Karpas-422 (cell line): Measurements from ENCODE around the gene TENM4. TPM values are rescaled to one million over a fixed set of nuclear protein-coding genes. Genes with fewer than 3 reads are reported as not detected.
A peak's percentile ranks its signal among the peaks of the same experiment; 100 is the strongest.
"Not testable (repeated sequence)": the region's sequence is repeated elsewhere in the genome, so short reads cannot be mapped to it uniquely, and the experiment has no call there.

Experiments used
- DNase-seq: peaks from one replicate; pipeline ENCODE4 v3.0.0-alpha.2; 2015
- H2AFZ ChIP-seq: fragments of 200-600 bp; sonication (generic); 2 replicates; pipeline ENCODE4 v1.6.1; 2014; ENCODE audit warnings: antibody characterized with exemption, low read length, mixed read lengths
- H3K27ac ChIP-seq: fragments of 200-600 bp; sonication (generic); 2 replicates; pipeline ENCODE4 v1.5.1; 2014; ENCODE audit warnings: mild to moderate bottlenecking, low read length, moderate library complexity
- H3K27me3 ChIP-seq: fragments of 200-600 bp; sonication (generic); 2 replicates; pipeline ENCODE4 v1.6.1; 2014; ENCODE audit warnings: low read length, mixed read lengths
- H3K36me3 ChIP-seq: fragments of 200-600 bp; sonication (generic); 2 replicates; pipeline ENCODE4 v1.6.1; 2014; ENCODE audit warnings: low read length, mixed read lengths; ENCODE audit not compliant: insufficient read depth
- H3K4me1 ChIP-seq: fragments of 200-600 bp; sonication (generic); 2 replicates; pipeline ENCODE4 v1.6.1; 2014; ENCODE audit warnings: mild to moderate bottlenecking, low read length, mixed read lengths
- H3K4me2 ChIP-seq: fragments of 200-600 bp; sonication (generic); 2 replicates; pipeline ENCODE4 v1.6.1; 2014; ENCODE audit warnings: low read length, low read depth, mild to moderate bottlenecking; ENCODE audit not compliant: poor library complexity, severe bottlenecking
- H3K4me3 ChIP-seq: fragments of 200-600 bp; sonication (generic); 2 replicates; pipeline ENCODE4 v1.5.1; 2014; ENCODE audit warnings: mild to moderate bottlenecking, antibody characterized with exemption, low read length, mixed read lengths
- H3K79me2 ChIP-seq: fragments of 200-600 bp; sonication (generic); 2 replicates; pipeline ENCODE4 v1.6.1; 2014; ENCODE audit warnings: mild to moderate bottlenecking, low read length, mixed read lengths
- H3K9ac ChIP-seq: fragments of 200-600 bp; sonication (generic); 2 replicates; pipeline ENCODE4 v1.6.0; 2014; ENCODE audit warnings: low read length
- H3K9me2 ChIP-seq: fragments of 200-600 bp; sonication (generic), shearing (Covaris generic); replicated peaks from 2 replicates; pipeline ENCODE4 v1.6.0; 2014; ENCODE audit warnings: mild to moderate bottlenecking, low read length, moderate library complexity; ENCODE audit not compliant: insufficient read depth
- H3K9me3 ChIP-seq: fragments of 300-700, 200-600 bp; sonication (generic); 2 replicates; pipeline ENCODE4 v1.6.1; 2014; ENCODE audit warnings: low read length, mixed read lengths
- H4K20me1 ChIP-seq: fragments of 200-600 bp; sonication (generic); 2 replicates; pipeline ENCODE4 v1.6.1; 2014; ENCODE audit warnings: mild to moderate bottlenecking, antibody characterized with exemption, low read length, low read depth; ENCODE audit not compliant: insufficient read depth
- total RNA-seq: library from RNA; depleted of rRNA; stranded (reverse); fragments of >200 nt; shearing (Covaris generic); gene quantifications from 2 replicates; pipeline ENCODE4 v1.2.3, GENCODE V29; 2014; ENCODE audit warnings: low replicate concordance

TENM4 gene
- total RNA-seq, 1 experiment from 2014 or later = not detected

GRCh38 chr11:78879094-78879980, 561.5 kb downstream of the TENM4 start:
- not testable (repeated sequence) for H3K27me3 ChIP-seq, H3K36me3 ChIP-seq, H3K9me3 ChIP-seq, H3K9ac ChIP-seq, DNase-seq, H3K79me2 ChIP-seq, H2AFZ ChIP-seq, H3K4me3 ChIP-seq, H4K20me1 ChIP-seq, H3K4me2 ChIP-seq, H3K9me2 ChIP-seq, H3K27ac ChIP-seq, H3K4me1 ChIP-seq

GRCh38 chr11:78878631-78879030, 562.2 kb downstream of the TENM4 start:
- Histone ChIP-seq H3K4me2 (no peak overlapping the region), H3K9ac (no peak overlapping the region), H3K4me1 (no peaks in the 10 kb centered on the region), H3K27ac (no peak overlapping the region), H3K36me3 (no peaks in the 10 kb centered on the region), H3K4me3 (no peak overlapping the region), H3K9me2 (no peaks in the 10 kb centered on the region), H2AFZ (no peak overlapping the region), H3K79me2 (no peaks in the 10 kb centered on the region), H4K20me1 (no peaks in the 10 kb centered on the region), H3K9me3 (no peaks in the 10 kb centered on the region), H3K27me3 (no peaks in the 10 kb centered on the region)
- DNase-seq = no peak

GRCh38 chr11:78876676-78877075, 564.2 kb downstream of the TENM4 start:
- Histone ChIP-seq H3K9ac (no peak overlapping the region), H3K27ac (no peak overlapping the region), H3K36me3 (no peaks in the 10 kb centered on the region), H4K20me1 (no peaks in the 10 kb centered on the region), H3K9me2 (no peaks in the 10 kb centered on the region), H3K79me2 (no peaks in the 10 kb centered on the region), H3K4me1 (no peaks in the 10 kb centered on the region), H3K4me2 (no peak overlapping the region), H2AFZ (no peak overlapping the region), H3K4me3 (no peak overlapping the region), H3K27me3 (no peaks in the 10 kb centered on the region), H3K9me3 (no peaks in the 10 kb centered on the region)
- DNase-seq = no peak

- Histone ChIP-seq H3K27ac (no peak overlapping the region), H3K36me3 (no peaks in the 10 kb centered on the region)
- DNase-seq = no peak
These were observed 570.2 kb downstream of the TENM4 start for GRCh38 chr11:78870655-78871054.

GRCh38 chr11:78869293-78869692, 571.5 kb downstream of the TENM4 start:
- Histone ChIP-seq H3K27ac (no peak overlapping the region), H2AFZ (no peak overlapping the region), H4K20me1 (no peaks in the 10 kb centered on the region)

More at GRCh38 chr11:78870655-78871054, 570.2 kb downstream of the TENM4 start:
- Histone ChIP-seq H3K9me2 (no peaks in the 10 kb centered on the region), H3K4me1 (no peaks in the 10 kb centered on the region), H3K9ac (no peak overlapping the region), H3K79me2 (no peaks in the 10 kb centered on the region), H3K27me3 (no peaks in the 10 kb centered on the region), H4K20me1 (no peaks in the 10 kb centered on the region), H3K9me3 (no peaks in the 10 kb centered on the region), H2AFZ (no peak overlapping the region), H3K4me2 (no peak overlapping the region), H3K4me3 (no peak overlapping the region)

GRCh38 chr11:78868563-78868962, 572.3 kb downstream of the TENM4 start:
- Histone ChIP-seq H3K4me3 (no peak overlapping the region), H3K27ac (no peak overlapping the region), H3K27me3 (no peaks in the 10 kb centered on the region), H3K9me3 (no peaks in the 10 kb centered on the region), H3K79me2 (no peaks in the 10 kb centered on the region), H3K4me1 (no peaks in the 10 kb centered on the region), H3K9ac (no peak overlapping the region), H4K20me1 (no peaks in the 10 kb centered on the region), H2AFZ (no peak overlapping the region), H3K9me2 (no peaks in the 10 kb centered on the region), H3K4me2 (no peak overlapping the region), H3K36me3 (no peaks in the 10 kb centered on the region)
- DNase-seq = no peak

More at GRCh38 chr11:78869293-78869692, 571.5 kb downstream of the TENM4 start:
- no peak overlapping the region for H3K4me3 ChIP-seq
- no peaks in the 10 kb centered on the region for H3K9me2 ChIP-seq
- DNase-seq = no peak
- H3K4me2 ChIP-seq = no peak overlapping the region
- H3K79me2 ChIP-seq = no peaks in the 10 kb centered on the region
- no peaks in the 10 kb centered on the region for H3K36me3 ChIP-seq
- H3K27me3 ChIP-seq = no peaks in the 10 kb centered on the region
- no peak overlapping the region for H3K9ac ChIP-seq
- no peaks in the 10 kb centered on the region for H3K9me3 ChIP-seq
- H3K4me1 ChIP-seq = no peaks in the 10 kb centered on the region

- Histone ChIP-seq H3K4me2 (no peak overlapping the region), H4K20me1 (0 out of 2 replicates have a peak, but pooled peaks cover 2% of the 10 kb centered on the region)
- peak; percentile 60 for DNase-seq
These were observed 580.0 kb downstream of the TENM4 start for GRCh38 chr11:78860720-78861422.

GRCh38 chr11:78857688-78858087, 583.1 kb downstream of the TENM4 start:
- Histone ChIP-seq H3K4me2 (no peak overlapping the region), H3K36me3 (no peaks in the 10 kb centered on the region), H2AFZ (no peak overlapping the region), H3K27ac (no peak overlapping the region), H3K4me1 (no peaks in the 10 kb centered on the region), H3K4me3 (no peak overlapping the region), H3K79me2 (no peaks in the 10 kb centered on the region), H3K27me3 (no peaks in the 10 kb centered on the region), H4K20me1 (0 out of 2 replicates have a peak, but pooled peaks cover 2% of the 10 kb centered on the region), H3K9ac (no peak overlapping the region), H3K9me3 (no peaks in the 10 kb centered on the region), H3K9me2 (no peaks in the 10 kb centered on the region)
- DNase-seq = no peak

More at GRCh38 chr11:78860720-78861422, 580.0 kb downstream of the TENM4 start:
- H3K36me3 ChIP-seq = no peaks in the 10 kb centered on the region
- no peaks in the 10 kb centered on the region for H3K4me1 ChIP-seq
- no peaks in the 10 kb centered on the region for H3K27me3 ChIP-seq
- no peaks in the 10 kb centered on the region for H3K9me2 ChIP-seq
- no peaks in the 10 kb centered on the region for H3K9me3 ChIP-seq
- H3K4me3 ChIP-seq = no peak overlapping the region
- H3K79me2 ChIP-seq = no peaks in the 10 kb centered on the region
- no peak overlapping the region for H2AFZ ChIP-seq
- H3K9ac ChIP-seq = no peak overlapping the region
- H3K27ac ChIP-seq = no peak overlapping the region
